Neural progenitor cell (in vitro differentiated cells): ENCODE results near the gene PTGER2. TPM values are rescaled to one million over a fixed set of nuclear protein-coding genes. Genes with fewer than 3 reads are reported as not detected.

Experiments
- DNase-seq: peaks from one replicate; pipeline ENCODE4 v3.0.0-alpha.2; 2016; ENCODE audit warnings: low spot score
- H2AFZ ChIP-seq: fragments of 200-600 bp; sonication (generic); replicated peaks from 2 replicates; pipeline ENCODE4 v1.6.1; 2016; ENCODE audit warnings: antibody characterized with exemption
- H3F3A ChIP-seq: fragments of 200-600 bp; sonication (generic); 2 replicates; pipeline ENCODE4 v1.6.1; 2016; ENCODE audit warnings: antibody characterized with exemption, low read depth
- H3K27ac ChIP-seq: fragments of 200-600 bp; sonication (generic); 2 replicates; pipeline ENCODE4 v1.5.1; 2016; ENCODE audit warnings: mild to moderate bottlenecking
- H3K27me3 ChIP-seq: fragments of 200-600 bp; sonication (generic); 2 replicates; pipeline ENCODE4 v1.6.1; 2016; ENCODE audit warnings: mild to moderate bottlenecking, moderate library complexity
- H3K36me3 ChIP-seq: fragments of 200-600 bp; sonication (generic); 2 replicates; pipeline ENCODE4 v1.5.1; 2016
- H3K4me1 ChIP-seq: fragments of 200-600 bp; sonication (generic); 2 replicates; pipeline ENCODE4 v1.6.1; 2016; ENCODE audit warnings: mixed run types
- H3K4me2 ChIP-seq: fragments of 200-600 bp; sonication (generic); 2 replicates; pipeline ENCODE4 v1.6.1; 2016
- H3K4me3 ChIP-seq: fragments of 200-600 bp; sonication (generic); 2 replicates; pipeline ENCODE4 v1.5.1; 2016
- H3K79me2 ChIP-seq: fragments of 200-600 bp; sonication (generic); 2 replicates; pipeline ENCODE4 v1.6.1; 2016; ENCODE audit warnings: low read depth
- H3K9ac ChIP-seq: fragments of 200-600 bp; sonication (generic); 2 replicates; pipeline ENCODE4 v1.6.1; 2016
- H3K9me3 ChIP-seq: fragments of 200-600 bp; sonication (generic); 2 replicates; pipeline ENCODE4 v1.5.1; 2016; ENCODE audit warnings: low read depth
- H4K20me1 ChIP-seq: fragments of 200-600 bp; sonication (generic); 2 replicates; pipeline ENCODE4 v1.6.1; 2016; ENCODE audit warnings: low read depth
- H3K27ac Mint-ChIP-seq: 3 replicates; pipeline ENCODE4 v1.8.0; 2021; ENCODE audit warnings: mixed read lengths
- H3K27me3 Mint-ChIP-seq: 2 replicates; pipeline ENCODE4 v1.8.0; 2022; ENCODE audit warnings: low read depth, mild to moderate bottlenecking, inconsistent platforms, moderate library complexity, mixed read lengths; ENCODE audit not compliant: insufficient read depth
- H3K36me3 Mint-ChIP-seq: 3 replicates; pipeline ENCODE4 v1.8.0; 2021; ENCODE audit warnings: mixed read lengths
- H3K4me1 Mint-ChIP-seq: 3 replicates; pipeline ENCODE4 v1.8.0; 2021; ENCODE audit warnings: mixed read lengths
- H3K4me3 Mint-ChIP-seq: 3 replicates; pipeline ENCODE4 v1.8.0; 2021; ENCODE audit warnings: mild to moderate bottlenecking, moderate library complexity, mixed read lengths
- H3K9me3 Mint-ChIP-seq: 3 replicates; pipeline ENCODE4 v1.8.0; 2020; ENCODE audit warnings: mixed read lengths
- EZH2 ChIP-seq: fragments of 200-600 bp; sonication (generic); IDR thresholded peaks from 2 replicates; pipeline ENCODE4 v1.6.1; 2017; ENCODE audit warnings: antibody characterized with exemption, mild to moderate bottlenecking, moderate library complexity
- EZH2phosphoT487 ChIP-seq: fragments of 200-600 bp; sonication (generic); IDR thresholded peaks from 2 replicates; pipeline ENCODE4 v1.6.1; 2017; ENCODE audit warnings: antibody characterized with exemption
- total RNA-seq: library from RNA; depleted of rRNA; stranded (reverse); fragments of >200 nt; gene quantifications from 2 replicates; pipeline ENCODE4 v1.2.3, GENCODE V29; 2015; ENCODE audit warnings: low replicate concordance
- TF ChIP-seq, protein P1 (sequence below): fragments of 200-600 bp; sonication (generic); IDR thresholded peaks from 2 replicates; pipeline ENCODE4 v1.5.1; 2017; ENCODE audit warnings: antibody characterized with exemption, mild to moderate bottlenecking

PTGER2 gene
- total RNA-seq, 1 donor from 2014 or later, result not detected

GRCh38 chr14:52325126-52325525 lies 11.0 kb downstream of the PTGER2 start:
- Mint-ChIP-seq H3K9me3 (peaks cover 18% of the 10 kb centered on the region), H3K27ac (no peak overlapping the region), H3K27me3 (peaks cover 7% of the 10 kb centered on the region), H3K4me1 (no peaks in the 10 kb centered on the region), H3K36me3 (peaks cover 3% of the 10 kb centered on the region), H3K4me3 (no peak overlapping the region)
- DNase-seq, result no peak
- Histone ChIP-seq H4K20me1 (no peaks in the 10 kb centered on the region), H3K4me1 (no peaks in the 10 kb centered on the region), H3K9me3 (peaks cover 5% of the 10 kb centered on the region), H2AFZ (no peak overlapping the region), H3K4me2 (no peak overlapping the region), H3K36me3 (no peaks in the 10 kb centered on the region), H3K9ac (no peak overlapping the region), H3K4me3 (no peak overlapping the region), H3K27ac (no peak overlapping the region), H3F3A (no peaks in the 10 kb centered on the region), H3K27me3 (no peaks in the 10 kb centered on the region), H3K79me2 (no peaks in the 10 kb centered on the region)
- TF ChIP-seq EZH2 (no peak), EZH2phosphoT487 (no peak)
- TF ChIP-seq, protein P1, sequence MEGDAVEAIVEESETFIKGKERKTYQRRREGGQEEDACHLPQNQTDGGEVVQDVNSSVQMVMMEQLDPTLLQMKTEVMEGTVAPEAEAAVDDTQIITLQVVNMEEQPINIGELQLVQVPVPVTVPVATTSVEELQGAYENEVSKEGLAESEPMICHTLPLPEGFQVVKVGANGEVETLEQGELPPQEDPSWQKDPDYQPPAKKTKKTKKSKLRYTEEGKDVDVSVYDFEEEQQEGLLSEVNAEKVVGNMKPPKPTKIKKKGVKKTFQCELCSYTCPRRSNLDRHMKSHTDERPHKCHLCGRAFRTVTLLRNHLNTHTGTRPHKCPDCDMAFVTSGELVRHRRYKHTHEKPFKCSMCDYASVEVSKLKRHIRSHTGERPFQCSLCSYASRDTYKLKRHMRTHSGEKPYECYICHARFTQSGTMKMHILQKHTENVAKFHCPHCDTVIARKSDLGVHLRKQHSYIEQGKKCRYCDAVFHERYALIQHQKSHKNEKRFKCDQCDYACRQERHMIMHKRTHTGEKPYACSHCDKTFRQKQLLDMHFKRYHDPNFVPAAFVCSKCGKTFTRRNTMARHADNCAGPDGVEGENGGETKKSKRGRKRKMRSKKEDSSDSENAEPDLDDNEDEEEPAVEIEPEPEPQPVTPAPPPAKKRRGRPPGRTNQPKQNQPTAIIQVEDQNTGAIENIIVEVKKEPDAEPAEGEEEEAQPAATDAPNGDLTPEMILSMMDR, result no peak

DNA sequence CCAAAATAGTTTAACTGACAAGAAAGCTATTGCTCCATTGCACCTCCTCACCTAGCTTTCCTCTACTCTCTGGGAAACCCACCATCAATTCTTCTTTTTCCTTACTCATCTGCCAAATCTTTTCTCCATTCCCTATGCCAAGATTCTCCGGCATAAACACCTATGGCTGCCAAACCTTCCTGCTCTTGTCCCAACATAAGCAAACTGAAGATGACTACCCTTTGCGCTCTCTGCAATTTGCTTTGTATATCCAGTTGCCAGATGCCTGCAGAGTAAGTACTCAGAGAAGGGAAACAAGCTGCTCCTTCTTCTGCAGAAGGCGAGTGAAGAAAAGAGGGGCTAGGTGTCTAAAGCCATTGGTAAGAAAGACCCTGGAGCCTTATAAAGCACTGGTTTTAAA lies 11.5 kb downstream of the PTGER2 start:
- TF ChIP-seq, protein P1, result no peak
- TF ChIP-seq EZH2phosphoT487 (no peak), EZH2 (no peak)
- DNase-seq, result no peak
- no peak overlapping the region for H3K27ac ChIP-seq
- H3F3A ChIP-seq, result no peaks in the 10 kb centered on the region
- no peaks in the 10 kb centered on the region for H3K4me1 ChIP-seq
- Mint-ChIP-seq H3K36me3 (peaks cover 3% of the 10 kb centered on the region), H3K27ac (no peak overlapping the region), H3K9me3 (peaks cover 18% of the 10 kb centered on the region), H3K4me3 (no peak overlapping the region), H3K27me3 (peaks cover 7% of the 10 kb centered on the region), H3K4me1 (no peaks in the 10 kb centered on the region)
- H3K4me2 ChIP-seq, result no peak overlapping the region
- H3K9me3 ChIP-seq, result peaks cover 5% of the 10 kb centered on the region
- no peaks in the 10 kb centered on the region for H3K36me3 ChIP-seq
- no peak overlapping the region for H2AFZ ChIP-seq
- no peaks in the 10 kb centered on the region for H3K79me2 ChIP-seq
- no peak overlapping the region for H3K4me3 ChIP-seq
- no peak overlapping the region for H3K9ac ChIP-seq
- H3K27me3 ChIP-seq, result no peaks in the 10 kb centered on the region
- no peaks in the 10 kb centered on the region for H4K20me1 ChIP-seq

- no peaks in the 10 kb centered on the region for H3K4me1 Mint-ChIP-seq
- no peaks in the 10 kb centered on the region for H3K79me2 ChIP-seq
- no peak overlapping the region for H3K4me3 Mint-ChIP-seq
These were observed 13.5 kb downstream of the PTGER2 start for GRCh38 chr14:52327374-52328226.

More at GRCh38 chr14:52327374-52328226, 13.5 kb downstream of the PTGER2 start:
- Histone ChIP-seq H3F3A (no peaks in the 10 kb centered on the region), H3K4me3 (no peak overlapping the region), H3K9me3 (peaks cover 5% of the 10 kb centered on the region), H2AFZ (no peak overlapping the region), H3K27ac (no peak overlapping the region), H3K4me2 (no peak overlapping the region), H4K20me1 (no peaks in the 10 kb centered on the region), H3K27me3 (no peaks in the 10 kb centered on the region), H3K4me1 (no peaks in the 10 kb centered on the region), H3K9ac (no peak overlapping the region), H3K36me3 (no peaks in the 10 kb centered on the region)
- no peak for DNase-seq
- Mint-ChIP-seq H3K36me3 (no peaks in the 10 kb centered on the region), H3K9me3 (peaks cover 9% of the 10 kb centered on the region), H3K27me3 (no peaks in the 10 kb centered on the region), H3K27ac (no peak overlapping the region)
- no peak for TF ChIP-seq EZH2
- TF ChIP-seq, protein P1, result no peak
- TF ChIP-seq EZH2phosphoT487, result no peak
